DND-41 (cell line): ENCODE results near the gene KITLG.

Experiments used
- ATAC-seq: fragments of 200-7000 bp; cut with Tn5 transposase; 3 replicates; pipeline ENCODE4 v1.9.1; 2021; ENCODE audit warnings: low read depth; ENCODE audit not compliant: insufficient read depth
- DNase-seq: peaks from one replicate; pipeline ENCODE4 v3.0.0-alpha.2; 2020
- H2AFZ ChIP-seq: 2 replicates; pipeline ENCODE4 v1.6.0; 2012; ENCODE audit warnings: low read depth, low read length
- H3K27ac ChIP-seq: 2 replicates; pipeline ENCODE4 v1.5.1; 2012; ENCODE audit warnings: low read length, inconsistent platforms
- H3K27me3 ChIP-seq: fragments of 200-600 bp; sonication (generic); 2 replicates; pipeline ENCODE4 v1.6.0; 2012; ENCODE audit warnings: low read length, mild to moderate bottlenecking, inconsistent platforms; ENCODE audit not compliant: insufficient read depth, poor library complexity
- H3K36me3 ChIP-seq: 2 replicates; pipeline ENCODE4 v1.5.1; 2012; ENCODE audit warnings: low read length, inconsistent platforms; ENCODE audit not compliant: insufficient read depth
- H3K4me1 ChIP-seq: 2 replicates; pipeline ENCODE4 v1.5.1; 2012; ENCODE audit warnings: mild to moderate bottlenecking, low read length; ENCODE audit not compliant: insufficient read depth
- H3K4me2 ChIP-seq: 2 replicates; pipeline ENCODE4 v1.6.0; 2012; ENCODE audit warnings: mild to moderate bottlenecking, moderate library complexity, low read length, inconsistent platforms; ENCODE audit not compliant: insufficient read depth
- H3K4me3 ChIP-seq, 2 experiments: fragments of 200-600 bp in 1 of 2; shearing (Covaris generic) in 1 of 2; 2 replicates each; pipeline ENCODE4 v1.5.1; 2012 to 2016; ENCODE audit warnings: inconsistent platforms in 2 of 2, low read length in 2 of 2, mild to moderate bottlenecking in 2 of 2, low read depth in 1 of 2, moderate library complexity in 1 of 2
- H3K79me2 ChIP-seq: 2 replicates; pipeline ENCODE4 v1.6.0; 2012; ENCODE audit warnings: low read length, inconsistent platforms; ENCODE audit not compliant: insufficient read depth
- H3K9ac ChIP-seq: 2 replicates; pipeline ENCODE4 v1.6.0; 2012; ENCODE audit warnings: low read depth, mild to moderate bottlenecking, inconsistent platforms, low read length, moderate library complexity
- H3K9me3 ChIP-seq: 2 replicates; pipeline ENCODE4 v1.5.1; 2012; ENCODE audit warnings: low read length, moderate library complexity, mild to moderate bottlenecking, inconsistent platforms; ENCODE audit not compliant: insufficient read depth, severe bottlenecking
- H4K20me1 ChIP-seq: 2 replicates; pipeline ENCODE4 v1.6.0; 2012; ENCODE audit warnings: low read length; ENCODE audit not compliant: insufficient read depth
- EZH2 ChIP-seq: IDR thresholded peaks from 3 replicates; pipeline ENCODE4 v1.6.1; 2012; ENCODE audit warnings: borderline replicate concordance, low read depth, mild to moderate bottlenecking, moderate library complexity, low read length, inconsistent platforms; ENCODE audit not compliant: severe bottlenecking
- TF ChIP-seq, protein P1 (sequence below): IDR thresholded peaks from 2 replicates; pipeline ENCODE4 v1.5.1; 2012; ENCODE audit warnings: borderline replicate concordance, low read length, moderate library complexity, mild to moderate bottlenecking; ENCODE audit not compliant: poor library complexity, severe bottlenecking; ENCODE audit errors: extremely low read depth

Gene KITLG

DNA sequence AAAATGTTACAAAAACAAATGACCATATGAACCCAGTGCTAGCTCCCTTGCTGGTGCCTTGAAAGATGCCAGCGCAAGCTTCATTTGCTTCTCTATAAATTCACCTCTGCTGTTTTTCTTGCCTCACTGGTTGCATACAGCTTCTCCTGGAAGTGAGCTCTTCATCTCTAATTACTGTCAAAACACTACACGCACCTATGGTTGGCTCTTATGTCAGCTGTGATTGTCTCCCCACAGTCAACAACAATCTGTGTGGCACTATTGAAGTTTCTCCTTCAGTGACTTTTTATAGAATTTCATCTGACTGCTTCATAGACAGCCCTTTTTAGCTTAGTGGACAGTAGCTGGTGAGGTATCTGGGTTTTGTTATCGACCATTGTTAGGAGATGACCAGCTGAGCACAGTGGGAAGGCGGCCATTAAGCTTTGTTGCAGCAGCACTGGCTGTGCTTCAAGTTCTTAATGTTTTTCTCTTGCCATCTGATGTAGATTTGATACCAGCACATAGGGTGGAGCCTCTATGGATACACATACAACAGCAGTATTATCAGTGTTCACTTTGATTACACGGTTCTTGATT, 131.8 kb downstream of the KITLG start:
- no peak for TF ChIP-seq EZH2
- TF ChIP-seq, protein P1, sequence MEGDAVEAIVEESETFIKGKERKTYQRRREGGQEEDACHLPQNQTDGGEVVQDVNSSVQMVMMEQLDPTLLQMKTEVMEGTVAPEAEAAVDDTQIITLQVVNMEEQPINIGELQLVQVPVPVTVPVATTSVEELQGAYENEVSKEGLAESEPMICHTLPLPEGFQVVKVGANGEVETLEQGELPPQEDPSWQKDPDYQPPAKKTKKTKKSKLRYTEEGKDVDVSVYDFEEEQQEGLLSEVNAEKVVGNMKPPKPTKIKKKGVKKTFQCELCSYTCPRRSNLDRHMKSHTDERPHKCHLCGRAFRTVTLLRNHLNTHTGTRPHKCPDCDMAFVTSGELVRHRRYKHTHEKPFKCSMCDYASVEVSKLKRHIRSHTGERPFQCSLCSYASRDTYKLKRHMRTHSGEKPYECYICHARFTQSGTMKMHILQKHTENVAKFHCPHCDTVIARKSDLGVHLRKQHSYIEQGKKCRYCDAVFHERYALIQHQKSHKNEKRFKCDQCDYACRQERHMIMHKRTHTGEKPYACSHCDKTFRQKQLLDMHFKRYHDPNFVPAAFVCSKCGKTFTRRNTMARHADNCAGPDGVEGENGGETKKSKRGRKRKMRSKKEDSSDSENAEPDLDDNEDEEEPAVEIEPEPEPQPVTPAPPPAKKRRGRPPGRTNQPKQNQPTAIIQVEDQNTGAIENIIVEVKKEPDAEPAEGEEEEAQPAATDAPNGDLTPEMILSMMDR: no peak
- H3K4me1 ChIP-seq: no peaks in the 10 kb centered on the region
- H2AFZ ChIP-seq: no peak overlapping the region
- no peak for DNase-seq
- no peak overlapping the region for H3K4me3 ChIP-seq
- H3K9me3 ChIP-seq: no peaks in the 10 kb centered on the region
- no peaks in the 10 kb centered on the region for H3K36me3 ChIP-seq
- no peak overlapping the region for H3K4me2 ChIP-seq
- no peak for ATAC-seq
- no peak overlapping the region for H3K27ac ChIP-seq
- no peak overlapping the region for H3K9ac ChIP-seq
- H3K79me2 ChIP-seq: no peaks in the 10 kb centered on the region
- H3K27me3 ChIP-seq: no peaks in the 10 kb centered on the region
- no peaks in the 10 kb centered on the region for H4K20me1 ChIP-seq

DNA sequence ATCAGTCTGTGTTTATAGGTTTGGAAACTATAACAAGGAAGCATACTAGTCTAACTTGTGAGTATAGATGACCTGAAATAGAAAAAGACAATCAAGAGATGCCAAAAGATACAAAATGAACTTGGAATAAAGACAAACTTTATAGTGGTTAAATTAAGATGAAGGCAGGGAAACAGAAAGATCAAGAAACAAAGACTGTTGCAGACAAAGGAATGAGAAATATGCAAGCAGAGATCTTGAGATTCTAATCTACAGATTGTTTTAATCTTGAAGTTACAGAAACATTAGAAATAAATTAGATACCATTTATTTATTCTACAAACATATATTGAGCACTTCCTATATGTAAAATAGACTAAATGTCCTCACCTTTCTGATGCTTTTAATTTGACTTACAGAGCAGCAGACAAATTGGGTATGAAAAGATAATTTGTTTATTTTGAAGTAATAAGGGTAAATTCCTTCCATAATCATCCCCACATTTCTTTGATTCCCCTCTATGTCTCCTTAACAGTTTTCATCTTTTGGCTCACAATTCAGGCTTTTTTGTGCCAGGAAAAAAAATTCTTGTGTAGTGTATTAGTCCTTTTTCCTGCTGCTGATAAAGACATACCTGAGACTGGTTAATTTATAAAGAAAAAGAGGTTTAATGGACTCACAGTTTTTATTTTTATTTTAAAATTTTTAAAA, 134.4 kb downstream of the KITLG start:
- H3K4me3 ChIP-seq: no peak overlapping the region
- ATAC-seq (no peak), DNase-seq (no peak)
- no peaks in the 10 kb centered on the region for H3K9me3 ChIP-seq
- TF ChIP-seq, protein P1: no peak
- no peak for TF ChIP-seq EZH2
- no peaks in the 10 kb centered on the region for H3K27me3 ChIP-seq
- no peak overlapping the region for H3K9ac ChIP-seq
- H3K36me3 ChIP-seq: no peaks in the 10 kb centered on the region
- no peak overlapping the region for H3K4me2 ChIP-seq
- H3K79me2 ChIP-seq: no peaks in the 10 kb centered on the region
- no peak overlapping the region for H3K27ac ChIP-seq
- H2AFZ ChIP-seq: no peak overlapping the region
- H4K20me1 ChIP-seq: no peaks in the 10 kb centered on the region
- H3K4me1 ChIP-seq: no peaks in the 10 kb centered on the region

DNA sequence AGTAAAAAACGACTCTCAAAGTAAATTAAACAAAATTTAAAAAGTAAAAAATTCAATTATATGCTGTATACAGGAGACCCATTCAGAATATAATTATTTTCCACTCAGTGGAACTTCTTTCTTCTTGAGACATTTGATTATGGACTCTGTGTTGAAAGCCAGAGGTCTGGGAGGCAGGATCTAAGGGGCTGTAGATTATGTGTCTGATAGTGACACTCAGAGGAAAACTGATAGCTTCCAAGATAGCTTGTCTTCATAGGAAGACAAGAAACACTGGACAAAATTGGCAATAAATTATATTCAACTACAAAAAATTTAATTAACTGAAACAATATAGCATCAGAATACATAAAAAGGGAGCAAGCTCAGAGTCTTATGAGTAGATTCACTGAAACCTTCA, 135.8 kb downstream of the KITLG start:
- Histone ChIP-seq H3K4me3 (no peak overlapping the region), H3K4me2 (no peak overlapping the region), H3K27ac (no peak overlapping the region), H3K9me3 (no peaks in the 10 kb centered on the region), H3K36me3 (no peaks in the 10 kb centered on the region), H4K20me1 (no peaks in the 10 kb centered on the region), H3K79me2 (no peaks in the 10 kb centered on the region), H3K27me3 (no peaks in the 10 kb centered on the region), H3K4me1 (no peaks in the 10 kb centered on the region), H2AFZ (no peak overlapping the region), H3K9ac (no peak overlapping the region)
- no peak for DNase-seq
- ATAC-seq: no peak
- TF ChIP-seq EZH2: no peak
- TF ChIP-seq, protein P1: no peak
